GM19099 (cell line): ENCODE measurements around the gene ALKAL2.

Experiments
- POLR2A ChIP-seq: IDR thresholded peaks from 3 replicates; pipeline ENCODE4 v1.6.1; 2011; ENCODE audit warnings: low read depth; ENCODE audit not compliant: insufficient read length; ENCODE audit errors: extremely low read depth

Gene ALKAL2

GRCh38 chr2:263022-263738 is 24.7 kb downstream of the ALKAL2 start:
- no peak for TF ChIP-seq POLR2A

- no peak for TF ChIP-seq POLR2A
Observed at GRCh38 chr2:262117-262516, 25.8 kb downstream of the ALKAL2 start.

GRCh38 chr2:260507-261161 is 27.3 kb downstream of the ALKAL2 start:
- TF ChIP-seq POLR2A: no peak

- no peak for TF ChIP-seq POLR2A
Observed at GRCh38 chr2:259789-260331, 28.0 kb downstream of the ALKAL2 start.

- no peak for TF ChIP-seq POLR2A
Observed at GRCh38 chr2:258933-259332, 29.0 kb downstream of the ALKAL2 start.

- TF ChIP-seq POLR2A: no peak
Observed at GRCh38 chr2:257842-258241, 30.0 kb downstream of the ALKAL2 start.

GRCh38 chr2:257429-257828 is 30.5 kb downstream of the ALKAL2 start:
- TF ChIP-seq POLR2A: no peak

- TF ChIP-seq POLR2A: no peak
Observed at GRCh38 chr2:256094-256493, 31.8 kb downstream of the ALKAL2 start.

- no peak for TF ChIP-seq POLR2A
Observed at GRCh38 chr2:255195-255594, 32.7 kb downstream of the ALKAL2 start.

- no peak for TF ChIP-seq POLR2A
Observed at GRCh38 chr2:254241-254640, 33.6 kb downstream of the ALKAL2 start.

GRCh38 chr2:253202-253638 is 34.7 kb downstream of the ALKAL2 start:
- no peak for TF ChIP-seq POLR2A

GRCh38 chr2:252001-252602 is 35.8 kb downstream of the ALKAL2 start:
- TF ChIP-seq POLR2A: no peak

- no peak for TF ChIP-seq POLR2A
Observed at GRCh38 chr2:249538-250042, 38.3 kb downstream of the ALKAL2 start.

GRCh38 chr2:248724-249123 is 39.2 kb downstream of the ALKAL2 start:
- no peak for TF ChIP-seq POLR2A

- no peak for TF ChIP-seq POLR2A
Observed at GRCh38 chr2:246489-247144, 41.3 kb downstream of the ALKAL2 start.
